Mucosa of descending colon (tissue), 3 donors: Measurements from ENCODE around the gene TAS2R3. TPM values are rescaled to one million over a fixed set of nuclear protein-coding genes. Genes with fewer than 3 reads are reported as not detected.
"Not testable (repeated sequence)": the region's sequence is repeated elsewhere in the genome, so short reads cannot be mapped to it uniquely, and the experiment has no call there.

Source experiments
- ATAC-seq: fragments of 200-7000 bp; cut with Tn5 transposase; one replicate; pipeline ENCODE4 v1.9.1; 2020; ENCODE audit warnings: mild to moderate bottlenecking, moderate library complexity
- DNase-seq, 3 donors: peaks; one replicate each; pipeline ENCODE4 v3.0.0-alpha.2; 2020
- H3K36me3 ChIP-seq: fragments of 200-600 bp; one replicate; pipeline ENCODE4 v1.8.0; 2021; ENCODE audit warnings: low read depth, mild to moderate bottlenecking
- H3K4me1 ChIP-seq: fragments of 200-600 bp; one replicate; pipeline ENCODE4 v1.8.0; 2021; ENCODE audit warnings: low read depth, mild to moderate bottlenecking
- H3K4me3 ChIP-seq: fragments of 200-600 bp; one replicate; pipeline ENCODE4 v1.8.0; 2021; ENCODE audit warnings: mild to moderate bottlenecking
- H3K9me3 ChIP-seq: fragments of 200-600 bp; one replicate; pipeline ENCODE4 v1.8.0; 2021; ENCODE audit warnings: mild to moderate bottlenecking
- intact Hi-C, 2 donors: fragments of 100-400 bp; cut with DNase I in 1 of 2; cut with micrococcal nuclease in 1 of 2; formaldehyde crosslinking; loops; one replicate each; pipeline versions ENCODE4 v1.11.0 to v1.11.1; 2022; cut with DNase I, micrococcal nuclease
- total RNA-seq, 3 donors: library from RNA; stranded (reverse); fragmentation: NEBNext Ultra II Directional in 2 of 3; extraction: Animal tissue kit (Norgen Biotek cat#: 25700) in 2 of 3; gene quantifications; one replicate each; pipeline versions ENCODE4 v1.2.1 to v1.2.4, GENCODE V29; 2021 to 2023
- TF ChIP-seq, protein P1 (sequence below): fragments of 200-600 bp; IDR thresholded peaks from one replicate; pipeline ENCODE4 v1.8.0; 2022; ENCODE audit warnings: antibody characterized with exemption, mild to moderate bottlenecking
- donor health status: DM: no; HTN: no; CAD: no; lungs with moderate emphysema.
- donor health status: DM: no; HTN: no; CAD: no.
- donor health status: DM: no; HTN: yes; CAD: no.

TAS2R3 gene
- total RNA-seq, 3 donors from 2014 or later, result 1.8 to 3.0 (median 2.7) TPM

DNA sequence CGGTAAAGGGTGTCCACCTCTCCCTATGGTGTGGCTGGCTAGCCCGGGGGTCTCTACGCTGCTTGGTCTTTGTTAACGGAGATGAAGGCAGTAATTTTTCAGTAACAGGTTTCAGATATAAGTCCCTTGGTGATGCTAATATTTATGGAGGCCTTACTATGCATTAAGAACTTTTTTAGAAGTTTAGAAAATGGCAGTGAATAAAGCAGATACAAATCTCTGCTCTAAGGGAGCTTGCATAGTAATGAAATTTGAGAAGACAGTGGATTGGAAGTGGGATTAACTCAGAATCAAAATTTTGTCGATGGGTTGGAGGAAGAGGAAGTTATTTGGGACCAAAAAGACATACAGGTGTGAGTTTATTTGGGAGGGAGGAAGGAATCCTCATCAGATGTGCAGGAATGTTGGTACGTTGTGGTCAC, 25.3 kb upstream of the TAS2R3 start:
- H3K4me1 ChIP-seq, result peaks cover 7% of the 10 kb centered on the region
- TF ChIP-seq, protein P1, sequence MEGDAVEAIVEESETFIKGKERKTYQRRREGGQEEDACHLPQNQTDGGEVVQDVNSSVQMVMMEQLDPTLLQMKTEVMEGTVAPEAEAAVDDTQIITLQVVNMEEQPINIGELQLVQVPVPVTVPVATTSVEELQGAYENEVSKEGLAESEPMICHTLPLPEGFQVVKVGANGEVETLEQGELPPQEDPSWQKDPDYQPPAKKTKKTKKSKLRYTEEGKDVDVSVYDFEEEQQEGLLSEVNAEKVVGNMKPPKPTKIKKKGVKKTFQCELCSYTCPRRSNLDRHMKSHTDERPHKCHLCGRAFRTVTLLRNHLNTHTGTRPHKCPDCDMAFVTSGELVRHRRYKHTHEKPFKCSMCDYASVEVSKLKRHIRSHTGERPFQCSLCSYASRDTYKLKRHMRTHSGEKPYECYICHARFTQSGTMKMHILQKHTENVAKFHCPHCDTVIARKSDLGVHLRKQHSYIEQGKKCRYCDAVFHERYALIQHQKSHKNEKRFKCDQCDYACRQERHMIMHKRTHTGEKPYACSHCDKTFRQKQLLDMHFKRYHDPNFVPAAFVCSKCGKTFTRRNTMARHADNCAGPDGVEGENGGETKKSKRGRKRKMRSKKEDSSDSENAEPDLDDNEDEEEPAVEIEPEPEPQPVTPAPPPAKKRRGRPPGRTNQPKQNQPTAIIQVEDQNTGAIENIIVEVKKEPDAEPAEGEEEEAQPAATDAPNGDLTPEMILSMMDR, result no peak
- DNase-seq (no peak), ATAC-seq (no peak)
- peak overlapping the region; percentile 39 for H3K4me3 ChIP-seq
- no peaks in the 10 kb centered on the region for H3K36me3 ChIP-seq
- H3K9me3 ChIP-seq, result no peaks in the 10 kb centered on the region
- intact Hi-C loops, result loop anchor here in 1 of 2 donors (2.0 to 5.0 kb wide), 2 partner anchors 36 to 84 kb away; partner anchors contain the start of gene DENND11

DNA sequence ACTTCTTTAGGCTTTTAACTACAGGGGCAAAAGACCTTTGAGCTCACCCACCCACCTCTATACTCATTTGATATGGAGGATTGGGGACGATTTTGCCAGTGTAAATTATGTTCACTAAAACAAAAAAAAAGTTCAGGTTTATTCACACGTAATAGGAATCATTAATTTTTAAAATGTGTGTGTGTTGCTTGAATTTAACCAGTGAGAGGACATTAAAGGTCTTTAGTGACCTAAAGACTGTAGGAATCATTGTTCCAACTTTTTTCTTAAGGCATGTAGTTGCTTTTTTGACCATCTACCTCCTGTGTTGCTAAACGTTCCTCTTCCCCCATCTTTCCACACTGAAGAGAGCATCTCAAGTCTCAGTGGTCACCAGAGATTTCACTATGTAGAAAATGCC, 24.6 kb upstream of the TAS2R3 start:
- Histone ChIP-seq H3K9me3 (no peaks in the 10 kb centered on the region), H3K4me1 (peaks cover 7% of the 10 kb centered on the region)
- TF ChIP-seq, protein P1, result no peak

DNA sequence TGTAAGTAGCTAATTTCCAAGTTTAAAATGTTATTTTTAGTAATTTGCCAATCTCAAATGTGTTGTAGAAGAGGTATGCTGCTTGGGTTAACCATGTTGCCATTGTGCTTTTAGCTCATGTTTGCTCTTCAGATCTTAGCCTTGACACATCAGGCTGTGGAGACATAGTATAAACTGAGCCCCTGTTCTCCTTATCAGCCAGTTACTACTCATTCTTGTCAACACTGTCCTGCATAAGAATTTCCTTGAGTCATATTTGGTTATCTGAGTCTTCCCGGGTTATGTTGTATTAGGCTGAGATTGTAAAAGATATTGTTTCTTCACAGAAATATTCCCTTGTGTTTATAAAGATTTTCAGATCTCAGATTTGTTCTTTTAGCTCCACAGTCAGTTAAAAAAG, 21.7 kb upstream of the TAS2R3 start:
- H3K36me3 ChIP-seq, result no peaks in the 10 kb centered on the region
- peaks cover 7% of the 10 kb centered on the region for H3K4me1 ChIP-seq
- intact Hi-C loops, result no loop called here

More for the DNA sequence above, 24.6 kb upstream of the TAS2R3 start:
- DNase-seq (no peak), ATAC-seq (no peak)
- intact Hi-C loops, result loop anchor here in 1 of 2 donors (2.0 to 5.0 kb wide), 2 partner anchors 37 to 84 kb away; partner anchors contain the start of gene DENND11
- Histone ChIP-seq H3K36me3 (no peaks in the 10 kb centered on the region), H3K4me3 (no peak overlapping the region)

DNA sequence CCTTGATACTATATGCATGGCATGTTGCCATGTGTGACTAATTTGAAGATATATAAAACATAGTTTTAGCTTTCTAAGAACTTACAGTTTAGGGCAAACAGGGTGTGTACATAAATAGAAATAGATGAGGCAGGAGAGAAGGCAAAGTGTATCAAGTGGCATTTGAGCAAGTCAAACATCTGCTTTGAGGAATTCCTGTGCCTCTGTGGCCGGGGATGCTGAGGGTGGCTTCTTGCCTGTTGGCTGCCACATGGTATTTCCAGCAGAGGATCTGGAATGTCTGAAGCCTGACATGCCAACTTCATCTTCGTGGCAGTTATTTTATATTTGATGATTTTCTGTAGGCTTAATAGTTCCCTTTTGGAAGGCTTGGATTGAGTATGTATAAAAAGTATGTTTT, 19.8 kb upstream of the TAS2R3 start:
- DNase-seq (no peak), ATAC-seq (no peak)
- Histone ChIP-seq H3K4me1 (peaks cover 2% of the 10 kb centered on the region), H3K36me3 (no peaks in the 10 kb centered on the region), H3K9me3 (no peaks in the 10 kb centered on the region), H3K4me3 (no peak overlapping the region)
- TF ChIP-seq, protein P1, result no peak
- intact Hi-C loops, result no loop called here

More for the DNA sequence above, 21.7 kb upstream of the TAS2R3 start:
- DNase-seq (no peak), ATAC-seq (no peak)
- no peaks in the 10 kb centered on the region for H3K9me3 ChIP-seq
- TF ChIP-seq, protein P1, result no peak
- H3K4me3 ChIP-seq, result no peak overlapping the region

DNA sequence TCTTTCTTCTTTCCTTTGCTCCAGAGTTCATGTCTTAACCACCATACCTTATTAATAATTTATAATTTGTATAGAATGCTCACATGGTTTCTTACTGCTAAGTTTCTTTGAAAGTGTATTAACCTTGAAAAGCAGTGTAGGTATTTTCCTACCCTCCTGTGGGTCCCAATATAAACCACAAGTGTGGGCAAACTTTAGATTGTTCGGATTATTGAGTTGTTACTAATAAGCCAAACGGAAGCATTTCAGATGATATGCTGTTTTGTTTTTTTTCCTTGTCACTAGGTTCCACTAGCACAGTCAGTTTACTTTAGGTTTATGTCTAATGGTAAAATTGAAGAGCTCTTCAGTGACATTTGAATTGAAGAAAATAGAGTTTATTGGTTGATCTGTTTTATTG, 15.5 kb upstream of the TAS2R3 start:
- DNase-seq (no peak), ATAC-seq (no peak)
- Histone ChIP-seq H3K4me3 (no peak overlapping the region), H3K4me1 (no peaks in the 10 kb centered on the region), H3K9me3 (peaks cover 28% of the 10 kb centered on the region), H3K36me3 (peaks cover 17% of the 10 kb centered on the region)
- TF ChIP-seq, protein P1, result no peak
- intact Hi-C loops, result no loop called here

DNA sequence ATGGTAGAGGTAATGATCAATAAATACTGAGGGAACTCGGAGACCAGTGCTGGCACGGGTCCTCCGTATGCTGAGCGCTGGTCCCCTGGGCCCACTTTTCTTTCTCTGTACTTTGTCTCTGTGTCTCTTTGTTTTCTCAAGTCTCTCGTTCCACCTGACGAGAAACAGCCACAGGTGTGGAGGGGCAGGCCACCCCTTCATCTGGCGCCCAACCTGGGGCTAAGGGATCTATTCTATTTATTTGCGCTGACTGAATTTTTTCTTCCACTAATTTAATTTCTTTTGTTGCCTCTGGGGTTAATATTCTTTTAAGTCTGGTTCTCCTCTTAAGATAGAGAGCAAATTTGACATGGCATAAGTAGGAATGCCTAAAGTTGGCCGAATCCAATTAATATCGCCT, 12.0 kb upstream of the TAS2R3 start:
- Histone ChIP-seq H3K9me3 (peaks cover 28% of the 10 kb centered on the region), H3K36me3 (peaks cover 17% of the 10 kb centered on the region)
- ATAC-seq, H3K4me1 ChIP-seq, intact Hi-C loops, H3K4me3 ChIP-seq, DNase-seq: not testable (repeated sequence)
